GM12873 (cell line): ENCODE measurements around the gene CDC27.

Experiments
- CTCF ChIP-seq: IDR thresholded peaks from 2 replicates; pipeline ENCODE4 v1.5.1; 2012; ENCODE audit warnings: low read depth, mild to moderate bottlenecking, moderate library complexity, low read length, control low read depth; ENCODE audit not compliant: insufficient read depth; ENCODE audit errors: missing control alignments

Gene CDC27

GRCh38 chr17:47099451-47099986 lies 89.6 kb downstream of the CDC27 start:
- no peak for TF ChIP-seq CTCF

GRCh38 chr17:47096343-47096742 lies 92.8 kb downstream of the CDC27 start:
- TF ChIP-seq CTCF = no peak

DNA sequence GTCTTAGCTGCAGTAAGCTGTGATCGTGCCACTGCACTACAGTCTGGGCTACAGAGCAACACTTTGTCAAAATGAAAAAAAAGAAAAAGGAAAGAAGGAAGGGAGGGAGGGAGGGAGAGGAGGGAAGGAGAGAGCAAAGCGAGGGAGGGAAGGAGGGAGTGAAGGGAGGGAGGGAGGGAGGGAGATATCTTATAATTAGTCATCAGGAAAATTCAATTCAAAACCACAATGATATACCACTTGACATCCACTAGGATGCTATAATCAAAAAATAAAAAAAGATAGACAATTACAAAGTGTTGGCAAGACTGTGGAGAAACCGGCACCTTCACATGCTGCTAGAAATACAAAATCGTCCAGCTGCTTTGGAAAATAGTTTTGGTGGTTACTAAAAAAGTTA lies 93.8 kb downstream of the CDC27 start:
- no peak for TF ChIP-seq CTCF

DNA sequence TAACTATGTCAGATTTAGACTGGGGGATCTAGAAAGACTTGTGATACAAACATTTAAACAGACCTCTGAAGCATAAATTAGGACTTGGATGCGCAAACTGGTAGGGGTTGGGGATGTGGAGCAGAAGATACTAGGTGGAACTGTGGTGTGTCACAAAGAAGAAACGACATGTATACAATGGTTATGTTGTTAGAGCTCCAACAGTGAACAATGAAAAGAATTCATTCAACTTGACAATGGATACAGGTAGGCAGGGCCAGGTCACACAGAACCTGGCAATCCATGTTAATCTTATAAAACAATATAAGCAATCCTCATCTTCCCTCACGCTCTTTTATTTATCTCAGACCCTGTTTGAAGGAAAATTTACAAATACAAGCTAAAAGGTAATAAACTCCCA lies 102.0 kb downstream of the CDC27 start:
- no peak for TF ChIP-seq CTCF

GRCh38 chr17:47085736-47086135 lies 103.4 kb downstream of the CDC27 start:
- TF ChIP-seq CTCF = no peak

DNA sequence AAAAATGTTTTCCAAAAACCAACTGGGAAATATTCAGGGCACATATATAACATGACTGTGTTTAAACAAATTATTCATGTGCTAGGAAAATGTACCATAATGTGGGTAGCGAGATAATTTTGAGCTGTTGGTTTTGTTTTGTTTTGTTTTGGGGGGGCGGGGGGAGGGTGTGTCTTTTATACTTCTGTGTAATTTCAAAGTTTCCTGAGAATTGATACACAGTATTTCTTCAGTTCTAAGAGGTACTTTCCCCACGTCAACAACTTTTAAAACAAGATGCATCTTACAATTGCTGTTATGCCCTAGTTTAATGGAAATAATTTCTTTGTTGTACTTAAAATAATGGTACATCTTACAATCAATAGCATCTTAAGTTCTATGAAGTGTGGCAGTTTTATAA lies 110.3 kb downstream of the CDC27 start:
- no peak for TF ChIP-seq CTCF

- no peak for TF ChIP-seq CTCF
Measured at GRCh38 chr17:47077576-47077975, 111.5 kb downstream of the CDC27 start.

DNA sequence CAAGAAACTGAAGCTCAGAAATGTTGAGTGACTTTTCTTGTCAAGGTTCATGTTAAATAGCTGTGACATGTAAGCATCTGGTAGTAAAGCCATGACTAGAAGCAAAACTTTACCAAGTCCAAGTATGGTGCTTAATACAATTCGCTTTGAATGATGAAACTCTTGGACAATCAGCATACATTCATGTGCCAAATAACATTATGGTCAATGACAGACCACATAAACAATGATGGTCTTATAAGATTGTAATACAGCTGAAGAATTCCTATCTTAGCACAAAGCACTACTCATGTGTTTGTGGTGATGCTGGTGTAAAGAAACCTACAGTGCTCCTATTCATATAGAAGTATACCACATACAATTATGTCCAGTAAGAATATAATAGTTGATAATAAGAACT lies 112.9 kb downstream of the CDC27 start:
- TF ChIP-seq CTCF = no peak
